ENCODE results near the gene GLOD4.

- no peak for TF ChIP-seq CTCF (IDR thresholded peaks at IDR 0.05)
- no peak for TF ChIP-seq EP300 (IDR thresholded peaks at IDR 0.05)
These were observed 55.7 kb downstream of the GLOD4 start for GRCh38 chr17:726271-726919.

Measured in tibial nerve (tissue), 4 donors.